Panc1 (cell line): ENCODE data around the gene MAL. TPM values are rescaled to one million over a fixed set of nuclear protein-coding genes. Genes with fewer than 3 reads are reported as not detected.

ENCODE experiments used
- ATAC-seq: fragments of 200-7000 bp; cut with Tn5 transposase; 2 replicates; pipeline ENCODE4 v1.9.1; 2020; ENCODE audit warnings: mild to moderate bottlenecking, moderate library complexity
- BruUV-seq: library from RNA; stranded (reverse); fragments of 400-500 nt; replicated peaks from 2 replicates; lab custom pipeline; 2021; lab: Mats Ljungman, UMichigan
- CTCF ChIA-PET: fragments of 300-600 bp; sonication (Branson Sonifier 250); formaldehyde crosslinking; loops from one replicate; lab custom pipeline; 2022; ENCODE audit warnings: antibody characterized with exemption; lab: Charles Lee
- POLR2A ChIA-PET: fragments of 300-600 bp; sonication (Branson Sonifier 250); formaldehyde crosslinking; loops from one replicate; lab custom pipeline; 2022; ENCODE audit warnings: antibody characterized with exemption; lab: Charles Lee
- DNase-seq: peaks from one replicate; pipeline ENCODE4 v3.0.0-alpha.2; 2010; ENCODE audit warnings: low read depth, low spot score
- H3K27ac ChIP-seq: 2 replicates; pipeline ENCODE4 v1.5.1; 2011; ENCODE audit warnings: mild to moderate bottlenecking, low read length, inconsistent platforms
- H3K27me3 ChIP-seq: fragments of 200-500 bp; sonication (Bioruptor generic); 2 replicates; pipeline ENCODE4 v1.6.0; 2014; ENCODE audit warnings: low read length, inconsistent platforms; ENCODE audit not compliant: control insufficient read depth, insufficient read depth
- H3K36me3 ChIP-seq: fragments of 200-500 bp; sonication (Bioruptor generic); 2 replicates; pipeline ENCODE4 v1.5.1; 2014; ENCODE audit warnings: inconsistent platforms, mild to moderate bottlenecking, low read length, moderate library complexity; ENCODE audit not compliant: control insufficient read depth, insufficient read depth
- H3K4me1 ChIP-seq: 2 replicates; pipeline ENCODE4 v1.5.1; 2011; ENCODE audit warnings: inconsistent platforms, mild to moderate bottlenecking, low read length, moderate library complexity; ENCODE audit not compliant: control insufficient read depth, insufficient read depth
- H3K4me3 ChIP-seq, 2 experiments: 2 replicates each; pipeline ENCODE4 v1.5.1; 2011 to 2012; ENCODE audit warnings: low read depth in 2 of 2, low read length in 2 of 2, mild to moderate bottlenecking in 2 of 2, inconsistent platforms in 1 of 2, moderate library complexity in 1 of 2
- H3K9me3 ChIP-seq: fragments of 200-500 bp; sonication (Bioruptor generic); 2 replicates; pipeline ENCODE4 v1.5.1; 2014; ENCODE audit warnings: low read depth, mild to moderate bottlenecking, inconsistent platforms, low read length, moderate library complexity; ENCODE audit not compliant: control insufficient read depth, insufficient read depth
- CTCF ChIP-seq: fragments of 450-650 bp; IDR thresholded peaks from 2 replicates; pipeline ENCODE4 v1.5.1; 2017; ENCODE audit warnings: mild to moderate bottlenecking
- POLR2AphosphoS5 ChIP-seq: IDR thresholded peaks from 2 replicates; pipeline ENCODE4 v1.6.1; 2012; ENCODE audit warnings: mild to moderate bottlenecking, low read depth, low read length, moderate library complexity
- REST ChIP-seq, 2 experiments: IDR thresholded peaks; 2 replicates each; pipeline ENCODE4 v1.6.1; 2011 to 2012; ENCODE audit warnings: low read depth in 2 of 2, control low read depth in 1 of 2, low read length in 1 of 2, mild to moderate bottlenecking in 1 of 2, moderate library complexity in 1 of 2; ENCODE audit not compliant: insufficient read depth in 1 of 2
- SIN3A ChIP-seq: IDR thresholded peaks from 2 replicates; pipeline ENCODE4 v1.6.1; 2012; ENCODE audit warnings: low read depth, mild to moderate bottlenecking, low read length, moderate library complexity, borderline replicate concordance; ENCODE audit not compliant: insufficient read depth
- TCF7L2 ChIP-seq: IDR thresholded peaks from 2 replicates; pipeline ENCODE4 v1.6.1; 2011; ENCODE audit warnings: mild to moderate bottlenecking, low read depth, low read length, inconsistent platforms
- in situ Hi-C: cut with HindIII; loops from 2 replicates; pipeline ENCODE4 v1.10.0; 2016; ENCODE audit warnings: low sequenced_read_pairs, low pct_unique_long_range_greater_than_20kb
- intact Hi-C: fragments of 100-400 bp; cut with micrococcal nuclease; formaldehyde crosslinking; loops from one replicate; pipeline ENCODE4 v1.10.0; 2022; ENCODE audit not compliant: unreplicated experiment
- total RNA-seq: library from RNA; stranded (reverse); gene quantifications from one replicate; pipeline ENCODE4 v1.2.1, GENCODE V29; 2021; ENCODE audit not compliant: unreplicated experiment

MAL gene
- total RNA-seq, 1 experiment from 2014 or later, result 1.3 TPM

- H3K27ac ChIP-seq, result no peak overlapping the region
- DNase-seq (no peak), ATAC-seq (no peak)
- BruUV-seq, result no TSS peak
- peaks cover 13% of the 10 kb centered on the region for H3K27me3 ChIP-seq
- intact Hi-C loops (no loop called here), in situ Hi-C loops (no loop called here)
- no peaks in the 10 kb centered on the region for H3K9me3 ChIP-seq
- H3K36me3 ChIP-seq, result no peaks in the 10 kb centered on the region
- no peak overlapping the region for H3K4me3 ChIP-seq
- TF ChIP-seq POLR2AphosphoS5 (no peak), SIN3A (no peak), CTCF (no peak), TCF7L2 (no peak), REST (IDR thresholded peaks at IDR 0.05; ENCODE audit: insufficient read depth in 1 of 2, low read depth in 2 of 2, low read length in 1 of 2) (no peak)
- ChIA-PET CTCF (no interaction called here), POLR2A (no interaction called here)
- H3K4me1 ChIP-seq, result no peaks in the 10 kb centered on the region; the same call in none of the 2 replicates
These were observed 46.9 kb downstream of the MAL start for GRCh38 chr2:95072424-95072823.

GRCh38 chr2:95073856-95074662 is 48.6 kb downstream of the MAL start:
- in situ Hi-C loops (no loop called here), intact Hi-C loops (no loop called here)
- no TSS peak for BruUV-seq
- no peak for ATAC-seq
- no peak for TF ChIP-seq SIN3A
- no peak for TF ChIP-seq POLR2AphosphoS5
- TF ChIP-seq TCF7L2, result no peak
- TF ChIP-seq CTCF, result no peak
- no peak for TF ChIP-seq REST (IDR thresholded peaks at IDR 0.05; ENCODE audit: insufficient read depth in 1 of 2, low read depth in 2 of 2, low read length in 1 of 2)
- H3K4me3 ChIP-seq, result no peak overlapping the region
- ChIA-PET POLR2A (no interaction called here), CTCF (no interaction called here)
- no peaks in the 10 kb centered on the region for H3K36me3 ChIP-seq
- no peaks in the 10 kb centered on the region for H3K9me3 ChIP-seq
- H3K4me1 ChIP-seq, result no peaks in the 10 kb centered on the region; the same call in none of the 2 replicates
- no peak overlapping the region for H3K27ac ChIP-seq
- DNase-seq, result no peak
- H3K27me3 ChIP-seq, result peaks cover 16% of the 10 kb centered on the region
